ENCODE measurements around the gene RWDD3.
A peak's percentile ranks its signal among the peaks of the same experiment; 100 is the strongest.

Gene RWDD3

GRCh38 chr1:95230768-95231191 is 3.2 kb upstream of the RWDD3 start:
- no peak for DNase-seq

GRCh38 chr1:95232646-95233318 is 1.2 kb upstream of the RWDD3 start:
- no peak for DNase-seq

GRCh38 chr1:95233319-95233736 is 682 bp upstream of the RWDD3 start:
- peak; percentile 57 for DNase-seq

- no peak for DNase-seq
Measured at GRCh38 chr1:95236784-95237575, 3.0 kb downstream of the RWDD3 start.

GRCh38 chr1:95237981-95238703 is 4.1 kb downstream of the RWDD3 start:
- no peak for DNase-seq

- no peak for DNase-seq
Measured at GRCh38 chr1:95245029-95245428, 11.0 kb downstream of the RWDD3 start.

- no peak for DNase-seq
Measured at GRCh38 chr1:95246511-95246910, 12.5 kb downstream of the RWDD3 start.

- DNase-seq = no peak
Measured at GRCh38 chr1:95247607-95248006, 13.6 kb downstream of the RWDD3 start.

GRCh38 chr1:95249916-95250315 is 15.9 kb downstream of the RWDD3 start:
- DNase-seq = no peak

- no peak for DNase-seq
Measured at GRCh38 chr1:95252422-95252821, 18.4 kb downstream of the RWDD3 start.

- DNase-seq = no peak
Measured at GRCh38 chr1:95254959-95255358, 20.9 kb downstream of the RWDD3 start.

GRCh38 chr1:95255826-95256225 is 21.8 kb downstream of the RWDD3 start:
- no peak for DNase-seq

- DNase-seq = no peak
Measured at GRCh38 chr1:95257758-95258157, 23.7 kb downstream of the RWDD3 start.

GRCh38 chr1:95259245-95259644 is 25.2 kb downstream of the RWDD3 start:
- DNase-seq = no peak

- DNase-seq = no peak
Measured at GRCh38 chr1:95262913-95263312, 28.9 kb downstream of the RWDD3 start.

GRCh38 chr1:95263450-95263849 is 29.4 kb downstream of the RWDD3 start:
- no peak for DNase-seq

- no peak for DNase-seq
Measured at GRCh38 chr1:95265106-95265505, 31.1 kb downstream of the RWDD3 start.

- DNase-seq = no peak
Measured at GRCh38 chr1:95276429-95276828, 42.4 kb downstream of the RWDD3 start.

- DNase-seq = no peak
Measured at GRCh38 chr1:95278173-95279006, 44.4 kb downstream of the RWDD3 start.

- DNase-seq = no peak
Measured at GRCh38 chr1:95281781-95282517, 47.9 kb downstream of the RWDD3 start.

GRCh38 chr1:95282518-95282895 is 48.5 kb downstream of the RWDD3 start:
- DNase-seq = no peak

GRCh38 chr1:95284420-95284819 is 50.4 kb downstream of the RWDD3 start:
- no peak for DNase-seq

Measured in activated CD8-positive, alpha-beta memory T cell treated with anti-CD3 and anti-CD28 coated beads for 24 hours (primary cell).